ENCODE results near the gene OR2J3. TPM values are rescaled to one million over a fixed set of nuclear protein-coding genes. Genes with fewer than 3 reads are reported as not detected.
"Not testable (repeated sequence)": the region's sequence is repeated elsewhere in the genome, so short reads cannot be mapped to it uniquely, and the experiment has no call there.

The OR2J3 gene
- total RNA-seq, 2 donors from 2014 or later: not detected

- no peak for DNase-seq (ENCODE audit: low spot score)
- intact Hi-C loops (cut with DNase I): loop anchor here in 1 of 2 donors (5.0 kb wide), 1 partner anchor 831 kb away; no protein-coding TSS in a partner anchor
Measured at GRCh38 chr6:29153083-29153482, 45.2 kb downstream of the OR2J3 start.

DNA sequence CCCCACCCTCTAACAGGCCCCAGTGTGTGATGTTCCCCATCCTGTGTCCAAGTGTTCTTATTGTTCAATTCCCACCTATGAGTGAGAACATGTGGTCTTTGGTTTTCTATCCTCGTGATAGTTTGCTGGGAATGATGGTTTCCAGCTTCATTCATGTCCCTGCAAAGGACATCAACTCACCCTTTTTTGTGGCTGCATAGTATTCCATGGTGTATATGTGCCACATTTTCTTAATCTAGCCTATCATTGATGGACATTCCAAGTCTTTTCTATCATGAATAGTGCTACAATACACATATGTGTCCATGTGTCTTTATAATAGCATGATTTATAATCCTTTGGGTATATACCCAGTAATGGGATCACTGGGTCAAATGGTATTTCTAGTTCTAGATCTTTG, 47.3 kb downstream of the OR2J3 start:
- intact Hi-C loops (cut with DNase I); DNase-seq (ENCODE audit: low spot score): not testable (repeated sequence)

DNA sequence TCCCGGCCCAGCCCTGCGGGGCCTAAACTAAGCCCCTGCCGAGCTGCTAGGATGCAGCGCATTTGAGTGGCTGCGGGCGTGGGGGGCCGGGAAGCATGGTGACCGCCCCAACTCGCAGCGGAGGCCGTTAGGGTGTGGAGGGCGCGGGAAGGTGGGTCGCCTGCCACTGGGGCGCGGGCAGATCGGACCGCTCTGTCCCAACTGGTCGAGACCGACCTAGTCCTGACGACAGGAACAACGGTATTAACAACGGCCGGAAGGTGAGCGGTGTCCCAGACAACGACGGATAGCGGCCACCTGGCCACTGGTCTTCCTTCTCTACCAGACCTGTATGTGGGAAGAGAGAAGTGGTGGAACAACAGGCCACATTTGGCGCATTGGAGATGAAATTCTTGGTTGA, 52.1 kb downstream of the OR2J3 start:
- DNase-seq (ENCODE audit: low spot score); intact Hi-C loops (cut with DNase I): not testable (repeated sequence)

Other genes with a start within 250 kb of the OR2J3 start
- 10 to 100 TPM; 30.8 to 35.4 TPM for gene TRIM27, start 184.1 kb upstream of the OR2J3 start, total RNA-seq
- gene ZNF311, start 102.7 kb upstream of the OR2J3 start, total RNA-seq: 1 to 10 TPM in 1 of 2 donors, under 1 TPM in 1; 0.90 to 1.7 TPM
- gene OR2W1, start 62.9 kb upstream of the OR2J3 start, total RNA-seq: not detected
- gene OR2B3, start 20.7 kb upstream of the OR2J3 start, total RNA-seq: not detected
- gene OR2J1, start 8.6 kb upstream of the OR2J3 start, total RNA-seq: not detected
- gene OR2J2, start 62.8 kb downstream of the OR2J3 start, total RNA-seq: not detected
- gene OR14J1, start 193.6 kb downstream of the OR2J3 start, total RNA-seq: not detected

Data from posterior vena cava (tissue), 2 donors.